Measurements from ENCODE around the gene EIF3CL.
"Not testable (repeated sequence)": the region's sequence is repeated elsewhere in the genome, so short reads cannot be mapped to it uniquely, and the experiment has no call there.

The EIF3CL gene

DNA sequence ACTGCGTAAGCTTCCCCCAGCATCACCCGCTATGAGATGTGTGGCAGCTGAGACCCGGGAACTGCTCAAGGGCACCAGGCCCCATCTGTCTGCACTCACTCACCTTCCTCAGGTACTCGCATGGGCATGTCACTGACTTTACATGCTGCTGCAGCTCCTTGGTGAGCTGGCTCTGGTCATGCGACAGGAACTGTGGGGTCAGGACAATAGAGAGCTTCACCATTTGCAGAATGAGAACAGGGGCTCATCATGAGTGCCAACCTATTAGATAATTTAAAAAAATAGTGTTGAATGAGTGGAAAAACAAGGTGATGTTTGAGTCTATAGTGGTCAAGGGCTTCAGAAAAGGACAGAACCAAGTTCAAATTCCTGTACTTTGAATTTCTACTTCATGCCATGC is 41.0 kb downstream of the EIF3CL start:
- DNase-seq (ENCODE audit: low spot score), result not testable (repeated sequence)

DNA sequence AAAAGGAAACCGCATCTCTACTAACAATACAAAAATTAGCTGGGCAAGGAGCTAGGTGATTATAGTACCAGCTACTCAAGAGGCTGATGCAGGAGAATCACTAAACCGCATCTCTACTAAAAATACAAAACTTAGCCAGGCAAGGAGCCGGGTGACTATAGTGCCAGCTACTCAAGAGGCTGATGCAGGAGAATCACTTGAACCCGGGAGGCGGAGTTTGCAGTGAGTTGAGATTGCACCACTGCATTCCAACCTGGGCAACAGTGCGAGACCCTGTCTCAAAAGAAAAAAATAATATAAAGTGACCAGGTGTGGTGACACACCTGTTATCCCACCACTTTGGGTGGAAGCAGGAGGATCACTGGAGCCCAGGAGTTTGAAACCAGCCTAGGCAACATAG is 65.4 kb downstream of the EIF3CL start:
- not testable (repeated sequence) for DNase-seq (ENCODE audit: low spot score)

DNA sequence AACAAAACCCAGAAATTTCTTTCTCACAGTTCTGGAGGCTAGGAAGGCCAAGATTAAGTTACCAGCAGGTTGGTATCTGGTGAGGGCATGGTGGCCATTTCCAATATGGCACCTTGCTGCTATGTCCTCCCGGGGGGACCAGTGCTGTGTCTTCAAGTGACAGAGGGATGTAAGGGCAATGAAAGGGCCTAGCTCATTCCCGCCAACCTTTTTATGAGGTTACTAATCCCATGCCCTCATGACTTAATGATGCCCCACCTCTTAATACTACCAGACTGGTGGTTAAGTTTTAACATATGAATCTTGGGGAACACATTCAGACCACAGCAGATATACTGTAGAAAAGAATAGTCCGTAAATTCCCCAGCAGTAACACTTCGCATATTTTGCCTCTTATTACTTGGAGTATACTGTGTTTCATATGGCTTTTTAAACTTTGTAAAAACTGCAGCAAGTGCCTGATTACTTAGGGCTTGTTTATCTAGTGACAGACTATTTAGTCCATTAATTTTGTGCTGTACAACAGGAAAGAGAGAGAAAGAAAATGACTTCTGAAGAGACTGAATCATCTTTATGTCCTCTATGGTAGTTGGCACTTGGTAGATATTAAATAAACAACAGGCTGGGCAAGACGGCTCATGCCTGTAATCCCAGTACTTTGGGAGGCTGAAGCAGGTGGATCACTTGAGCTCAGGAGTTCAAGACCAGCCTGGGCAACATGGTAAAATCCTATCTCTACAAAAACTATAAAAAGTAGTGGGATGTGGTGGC is 66.5 kb downstream of the EIF3CL start:
- DNase-seq (ENCODE audit: low spot score), result not testable (repeated sequence)

DNA sequence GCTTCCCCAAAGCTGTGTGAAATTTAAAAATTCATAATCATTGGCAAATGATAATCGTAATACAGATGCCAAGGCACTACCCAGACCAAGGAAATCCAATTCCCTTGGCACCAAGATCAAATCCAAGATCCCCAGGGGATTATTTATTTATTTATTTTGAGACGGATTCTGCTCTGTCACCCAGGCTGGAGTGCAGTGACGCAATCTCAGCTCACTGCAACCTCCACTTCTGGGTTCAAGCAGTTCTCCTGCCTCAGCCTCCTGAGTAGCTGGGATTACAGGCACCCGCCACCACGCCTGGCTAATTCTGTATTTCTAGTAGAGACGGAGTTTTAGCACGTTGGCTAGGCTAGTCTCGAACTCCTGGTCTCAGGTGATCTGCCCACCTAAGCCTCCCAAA is 68.0 kb downstream of the EIF3CL start:
- DNase-seq (ENCODE audit: low spot score), result not testable (repeated sequence)

DNA sequence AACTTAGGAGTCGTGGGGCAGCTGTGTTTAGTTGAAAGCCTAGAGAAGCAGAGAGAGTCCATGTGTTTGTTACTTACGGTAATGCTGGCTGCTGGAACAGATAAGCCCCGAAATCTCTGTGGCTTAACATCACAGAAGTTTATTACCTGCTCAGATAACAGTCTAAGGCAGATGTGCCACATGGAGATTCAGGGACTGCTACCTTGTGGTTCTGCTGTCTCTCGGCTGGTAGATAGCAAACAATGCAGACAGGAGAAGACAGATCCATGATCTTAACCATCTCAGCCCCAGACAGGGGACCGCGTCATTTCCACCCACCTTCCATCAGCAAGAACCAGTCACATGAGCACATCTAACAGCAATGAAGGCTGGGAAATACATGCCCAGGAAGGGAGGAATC is 71.0 kb downstream of the EIF3CL start:
- not testable (repeated sequence) for DNase-seq (ENCODE audit: low spot score)

DNA sequence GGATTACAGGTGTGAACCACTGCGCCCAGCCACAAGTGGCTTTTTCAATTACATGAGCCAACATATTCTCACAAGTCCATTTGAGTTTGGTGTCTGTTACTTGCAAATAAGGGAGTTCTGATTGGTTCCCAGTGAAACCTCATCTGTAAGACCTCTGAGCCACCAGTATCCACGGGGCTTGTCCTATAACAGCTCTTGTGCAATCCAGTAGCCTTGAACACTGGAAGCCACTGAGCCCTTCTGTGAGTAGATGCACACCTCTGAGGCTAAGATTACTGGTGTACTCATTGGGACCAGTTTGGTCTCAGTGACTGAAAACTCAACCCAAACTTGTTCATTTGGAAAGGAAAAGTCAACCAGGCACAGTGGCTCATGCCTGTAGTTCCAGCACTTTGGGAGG is 72.7 kb downstream of the EIF3CL start:
- not testable (repeated sequence) for DNase-seq (ENCODE audit: low spot score)

DNA sequence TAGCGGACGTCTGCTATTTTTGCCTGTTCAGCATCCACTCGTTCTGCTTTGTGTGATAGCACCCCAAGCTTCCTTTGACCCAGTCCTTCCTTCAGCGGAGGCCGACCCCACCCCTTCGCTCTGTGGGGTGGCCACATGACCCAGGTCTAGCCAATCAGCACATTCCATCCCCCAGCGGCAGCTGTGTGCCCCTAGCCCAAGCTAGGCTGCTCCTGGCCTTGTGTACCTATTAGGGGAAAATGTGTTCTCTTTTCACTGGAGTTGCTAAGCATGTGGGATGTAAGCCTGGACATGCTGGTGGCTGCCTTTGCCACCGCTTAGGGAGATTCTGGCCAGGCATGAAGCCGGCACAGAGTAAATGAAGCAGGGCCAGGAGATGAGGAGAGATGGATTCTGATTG is 73.4 kb downstream of the EIF3CL start:
- not testable (repeated sequence) for DNase-seq (ENCODE audit: low spot score)
